Epithelial cell of prostate (primary cell): Measurements from ENCODE around the gene FRMD4B.

ENCODE experiments used
- DNase-seq: peaks from one replicate; pipeline ENCODE4 v3.0.0-alpha.2; 2011; ENCODE audit warnings: low read depth, low spot score
- H3K27ac ChIP-seq: fragments of 450-650 bp; 2 replicates; pipeline ENCODE4 v1.5.1; 2017; ENCODE audit warnings: mild to moderate bottlenecking

FRMD4B gene

GRCh38 chr3:69182588-69183316 lies 203.1 kb downstream of the FRMD4B start:
- DNase-seq, result no peak

DNA sequence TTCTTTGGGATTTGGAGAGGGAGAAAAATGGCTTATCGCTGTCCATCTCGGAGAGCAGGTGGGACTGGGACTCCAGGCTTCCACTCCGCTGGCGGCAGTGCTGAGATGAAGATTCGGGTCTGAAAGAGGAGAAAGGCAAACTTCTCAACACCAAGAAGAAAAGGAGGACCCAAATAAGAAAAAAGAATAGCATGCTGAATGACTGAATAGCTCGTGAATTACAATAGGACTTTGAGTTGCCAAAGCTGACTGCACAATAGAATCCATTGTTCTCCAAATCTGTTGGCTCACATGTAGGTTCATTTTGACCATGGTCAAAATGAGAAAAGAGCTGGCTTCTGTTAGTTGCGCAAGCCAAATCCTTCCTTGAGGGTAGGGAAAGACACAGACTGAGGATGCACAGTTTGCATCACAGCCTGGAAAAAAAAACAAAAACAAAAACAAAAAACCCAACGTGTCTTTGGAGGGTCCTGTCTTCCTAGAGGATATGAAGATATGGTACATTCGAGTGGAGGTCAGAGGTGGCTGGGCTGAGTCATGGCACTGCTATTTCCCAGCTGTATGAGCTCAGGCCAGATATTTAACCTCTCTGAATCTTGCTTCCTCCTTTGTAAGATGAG lies 204.2 kb downstream of the FRMD4B start:
- peak overlapping the region; percentile 22 for H3K27ac ChIP-seq
- DNase-seq, result no peak

More at GRCh38 chr3:69182588-69183316, 203.1 kb downstream of the FRMD4B start:
- H3K27ac ChIP-seq, result peak overlapping the region; percentile 22

- no peak for DNase-seq
- peak overlapping the region; percentile 22 for H3K27ac ChIP-seq
Measured at GRCh38 chr3:69180869-69181591, 204.9 kb downstream of the FRMD4B start.

DNA sequence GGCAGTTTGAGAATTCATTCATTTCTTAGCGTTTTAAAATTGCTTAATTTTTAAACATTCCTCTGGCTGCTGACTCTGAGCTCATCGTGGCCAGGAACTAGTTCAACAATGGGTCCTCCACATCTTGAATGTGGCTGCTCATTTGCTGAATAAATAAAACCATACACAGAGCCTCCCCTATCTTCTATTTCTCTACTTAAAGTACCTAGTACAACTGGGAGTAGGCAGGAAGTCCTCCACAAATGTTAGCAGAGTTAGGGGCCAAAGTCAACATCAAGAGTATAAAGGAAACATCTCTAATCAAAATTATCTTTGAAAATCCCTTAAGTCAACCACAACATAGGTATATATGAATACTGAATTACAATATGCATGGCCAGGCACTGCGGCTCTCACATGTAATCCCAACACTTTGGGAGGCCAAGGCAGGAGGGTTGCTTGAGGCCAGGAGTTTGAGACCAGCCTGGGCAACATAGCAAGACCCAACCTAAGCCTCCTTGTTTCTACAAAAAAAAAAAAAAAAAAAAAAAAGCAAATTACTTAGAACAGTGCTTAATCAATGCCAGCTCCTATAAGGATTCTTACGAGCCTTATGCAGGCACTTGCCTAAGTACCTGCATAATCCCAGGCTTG lies 206.0 kb downstream of the FRMD4B start:
- H3K27ac ChIP-seq, result peak overlapping the region; percentile 70
- no peak for DNase-seq

DNA sequence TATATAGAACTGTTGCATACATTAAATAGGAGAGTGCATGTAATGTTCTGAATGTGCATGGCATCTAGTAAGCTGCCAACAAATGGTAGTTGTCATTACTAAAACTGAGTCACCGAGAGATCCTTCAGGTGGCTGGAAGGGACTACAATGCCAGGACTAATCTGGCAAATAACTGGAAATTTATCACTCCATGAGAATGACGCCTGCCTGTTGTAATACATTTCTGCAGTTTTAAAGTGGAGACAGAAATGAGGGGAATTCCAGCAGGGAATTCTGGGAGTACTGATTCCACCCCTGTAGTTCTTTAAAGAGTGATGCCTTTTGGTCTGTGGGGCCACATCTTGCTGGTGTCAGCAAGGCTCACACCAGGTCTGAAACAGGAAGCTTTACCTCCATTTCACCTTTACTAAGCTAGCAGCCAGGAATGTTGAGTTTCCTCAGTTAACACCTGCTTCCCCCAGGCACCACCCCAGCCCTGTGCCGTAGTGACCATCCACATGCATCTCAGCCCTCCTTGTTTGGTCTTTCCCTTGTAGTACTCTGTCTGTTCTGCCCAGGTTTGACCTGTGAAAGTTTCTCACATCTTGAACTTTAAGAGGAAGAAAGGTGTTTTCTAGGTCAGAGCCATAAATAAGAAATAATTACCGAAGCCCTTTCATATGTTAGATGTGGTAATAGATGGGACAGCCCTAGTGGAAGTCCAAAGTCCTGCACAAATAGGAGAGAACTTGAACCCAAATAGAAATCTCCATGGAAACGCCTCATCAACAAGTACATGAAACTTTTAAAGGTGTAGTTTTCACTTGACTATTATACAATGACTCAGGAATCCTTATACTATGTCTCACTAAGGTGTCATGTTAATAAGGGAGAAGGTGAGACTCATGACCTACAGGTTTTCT lies 206.8 kb downstream of the FRMD4B start:
- H3K27ac ChIP-seq, result peak overlapping the region; percentile 70
- DNase-seq, result no peak

DNA sequence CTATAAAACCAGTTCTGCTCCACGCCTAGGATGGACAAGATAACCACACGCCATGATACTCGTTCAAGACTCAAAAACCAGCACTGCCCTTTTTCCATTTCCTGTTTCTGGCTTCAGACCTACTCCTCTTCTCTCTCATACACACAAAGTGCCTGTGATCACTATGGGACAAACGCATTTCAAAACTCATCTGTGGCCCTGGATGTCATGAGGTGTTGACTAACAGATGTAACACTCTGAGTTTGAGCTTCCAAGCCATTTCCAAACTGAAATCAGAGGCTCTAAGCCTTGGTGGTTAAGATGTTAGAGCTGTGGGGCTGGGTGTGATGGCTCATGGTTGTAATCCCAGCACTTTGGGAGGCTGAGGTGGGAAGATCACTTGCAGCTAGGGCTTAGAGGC lies 207.8 kb downstream of the FRMD4B start:
- no peak for DNase-seq

DNA sequence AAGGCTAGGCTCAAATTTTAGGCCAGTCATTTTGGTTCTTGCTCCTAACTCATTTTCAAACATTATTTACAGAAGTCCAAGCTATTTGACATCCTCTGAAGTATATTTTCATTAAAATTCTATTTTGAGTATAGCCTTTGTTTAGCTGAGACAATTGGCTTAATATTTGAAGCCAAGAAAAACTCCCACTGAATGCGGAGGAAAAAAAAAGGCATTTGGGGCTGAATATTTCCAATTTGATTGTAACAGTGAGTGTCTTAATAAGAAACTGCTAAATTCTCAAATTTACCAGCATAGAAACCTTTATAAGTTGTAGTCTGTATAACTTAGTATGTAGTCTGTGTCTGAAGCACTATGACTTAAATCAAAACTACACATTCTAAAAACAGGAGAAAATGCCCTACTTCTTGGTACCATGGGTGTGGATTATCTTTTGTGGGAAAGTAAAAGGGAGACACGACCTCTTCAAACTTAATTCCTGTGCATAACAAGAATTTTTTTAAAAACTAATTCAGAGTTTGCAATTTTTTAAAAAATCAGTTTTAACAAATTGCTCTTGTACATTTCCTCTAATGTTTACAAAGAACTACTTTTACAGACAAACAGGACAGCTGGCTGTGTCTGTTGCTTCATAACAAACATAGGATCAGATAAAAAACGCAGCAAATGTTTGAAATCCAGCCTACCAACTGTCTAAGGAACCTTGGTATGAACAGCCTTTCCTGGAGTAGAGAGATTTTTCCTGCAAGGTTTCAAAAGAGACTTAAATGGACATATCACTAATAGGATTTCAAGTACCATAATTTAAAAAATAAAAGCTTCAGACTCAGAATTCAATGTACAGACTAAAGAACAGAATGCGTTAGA lies 210.8 kb downstream of the FRMD4B start:
- H3K27ac ChIP-seq, result no peak overlapping the region
- DNase-seq, result no peak

More for the DNA sequence above, 207.8 kb downstream of the FRMD4B start:
- peak overlapping the region; percentile 70 for H3K27ac ChIP-seq

GRCh38 chr3:69174445-69174844 lies 211.4 kb downstream of the FRMD4B start:
- no peak overlapping the region for H3K27ac ChIP-seq
- DNase-seq, result no peak

GRCh38 chr3:69172058-69172457 lies 213.8 kb downstream of the FRMD4B start:
- H3K27ac ChIP-seq, result no peak overlapping the region
- DNase-seq, result no peak

DNA sequence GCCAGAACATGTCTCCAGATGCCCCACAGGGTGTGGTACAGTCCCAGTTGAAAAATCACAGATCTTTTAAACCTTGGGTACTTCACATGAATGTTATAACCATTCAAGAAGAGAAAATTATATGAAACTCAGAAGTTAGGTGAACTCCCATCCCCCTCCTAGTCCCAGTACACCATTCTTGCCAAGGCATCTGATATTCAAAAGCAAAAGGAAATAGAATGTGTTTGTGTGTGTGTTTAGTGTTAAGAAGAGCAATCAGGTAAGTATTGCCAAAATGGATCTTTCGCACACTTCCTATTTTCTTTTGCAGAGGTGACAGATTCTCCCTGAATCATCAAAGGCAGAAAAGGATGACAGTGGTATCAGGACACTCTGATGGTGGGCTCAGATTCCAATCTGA lies 219.4 kb downstream of the FRMD4B start:
- H3K27ac ChIP-seq, result no peak overlapping the region
- no peak for DNase-seq

- DNase-seq, result no peak
- H3K27ac ChIP-seq, result no peak overlapping the region
Measured at GRCh38 chr3:69165744-69166143, 220.1 kb downstream of the FRMD4B start.

GRCh38 chr3:69164296-69164695 lies 221.6 kb downstream of the FRMD4B start:
- DNase-seq, result no peak

GRCh38 chr3:69162308-69162980 lies 223.4 kb downstream of the FRMD4B start:
- no peak for DNase-seq
- no peak overlapping the region for H3K27ac ChIP-seq

More at GRCh38 chr3:69164296-69164695, 221.6 kb downstream of the FRMD4B start:
- no peak overlapping the region for H3K27ac ChIP-seq

GRCh38 chr3:69161587-69162307 lies 224.1 kb downstream of the FRMD4B start:
- no peak for DNase-seq

DNA sequence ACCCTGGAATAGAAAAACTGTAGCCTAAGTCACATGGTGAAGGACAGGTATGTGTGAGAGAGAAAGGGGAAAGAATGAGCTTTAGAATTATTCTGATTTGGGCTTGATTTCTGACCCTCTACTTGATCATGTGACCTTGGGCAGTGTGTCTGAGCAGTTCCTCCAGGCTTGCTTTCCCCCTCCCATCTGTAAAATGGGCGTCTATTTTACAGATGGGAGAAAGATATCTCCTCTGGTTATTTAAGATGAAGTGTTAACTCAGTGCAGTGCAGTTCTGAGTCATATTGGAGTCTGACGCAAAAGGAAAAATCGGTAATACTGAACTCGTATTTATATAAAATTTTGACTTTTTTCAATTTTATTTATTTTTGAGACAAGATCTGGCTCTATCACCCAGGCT lies 225.4 kb downstream of the FRMD4B start:
- no peak for DNase-seq
- no peak overlapping the region for H3K27ac ChIP-seq

More at GRCh38 chr3:69161587-69162307, 224.1 kb downstream of the FRMD4B start:
- no peak overlapping the region for H3K27ac ChIP-seq

DNA sequence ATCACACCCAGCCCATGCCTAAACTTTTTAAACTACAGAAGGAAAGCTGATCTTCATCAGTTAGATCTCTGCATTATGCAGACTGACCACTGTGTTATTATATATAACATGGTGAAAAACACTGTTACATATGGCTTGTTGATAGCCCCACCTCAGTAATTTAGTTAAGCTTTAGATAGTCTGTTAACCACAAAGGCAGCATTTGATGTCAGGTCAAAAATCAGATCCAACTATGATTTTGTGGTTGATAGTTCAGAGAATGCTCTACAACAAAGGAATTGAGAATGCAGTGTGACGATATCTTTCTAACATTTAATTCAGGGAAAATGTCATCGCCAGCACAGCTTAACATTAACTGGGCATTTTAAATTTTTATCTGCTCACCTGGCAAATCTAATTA lies 225.8 kb downstream of the FRMD4B start:
- DNase-seq, result no peak
- no peak overlapping the region for H3K27ac ChIP-seq

DNA sequence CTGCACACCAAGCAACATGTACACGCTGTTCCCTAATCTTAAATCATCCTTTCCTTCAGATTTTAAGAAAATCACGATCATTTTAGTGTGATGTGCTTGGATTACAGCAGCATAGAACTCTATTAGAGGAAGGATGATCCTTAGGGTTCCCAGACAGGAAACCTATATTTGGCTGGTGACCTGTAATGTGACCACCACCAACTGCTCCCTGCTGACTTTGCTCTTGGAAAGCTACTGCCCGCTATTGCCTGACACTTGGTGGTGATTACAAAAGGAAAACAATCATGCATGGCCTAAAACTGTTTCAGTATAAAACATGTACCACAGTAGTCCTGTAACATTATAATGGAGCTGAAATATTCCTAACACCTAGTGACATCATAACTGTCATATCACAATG lies 236.3 kb downstream of the FRMD4B start:
- H3K27ac ChIP-seq, result no peak overlapping the region
- no peak for DNase-seq

GRCh38 chr3:69145688-69146087 lies 240.2 kb downstream of the FRMD4B start:
- H3K27ac ChIP-seq, result no peak overlapping the region
- DNase-seq, result no peak
